Measurements from ENCODE around the gene RBM10. TPM values are rescaled to one million over a fixed set of nuclear protein-coding genes. Genes with fewer than 3 reads are reported as not detected.
A peak's percentile ranks its signal among the peaks of the same experiment; 100 is the strongest.
"Not testable (repeated sequence)": the region's sequence is repeated elsewhere in the genome, so short reads cannot be mapped to it uniquely, and the experiment has no call there.

The RBM10 gene
- total RNA-seq, 2 donors from 2014 or later, result 59.6 to 62.2 TPM

GRCh38 chrX:47135650-47136049 lies 9.4 kb upstream of the RBM10 start:
- not testable (repeated sequence) for H3K4me3 Mint-ChIP-seq; DNase-seq (ENCODE audit: low spot score); H3K27ac Mint-ChIP-seq; H3K36me3 Mint-ChIP-seq; H3K4me1 Mint-ChIP-seq (ENCODE audit: low read depth in 2 of 2); H3K9me3 Mint-ChIP-seq; ATAC-seq; H3K27me3 Mint-ChIP-seq

- Mint-ChIP-seq H3K27me3 (peaks cover 0 to 6% of the 10 kb centered on the region in 2 donors), H3K4me1 (ENCODE audit: low read depth in 2 of 2) (peaks cover 9 to 11% of the 10 kb centered on the region in 2 donors), H3K36me3 (peaks cover 5% of the 10 kb centered on the region), H3K9me3 (no peaks in the 10 kb centered on the region), H3K4me3 (no peak overlapping the region), H3K27ac (no peak overlapping the region)
- ATAC-seq (no peak), DNase-seq (ENCODE audit: low spot score) (no peak)
Measured at GRCh38 chrX:47138171-47138570, 6.8 kb upstream of the RBM10 start.

GRCh38 chrX:47143894-47144625 lies 961 bp upstream of the RBM10 start:
- H3K27me3 Mint-ChIP-seq, result peaks cover 0 to 4% of the 10 kb centered on the region in 2 donors
- peak overlapping the region; percentile 99 to 100 for H3K27ac Mint-ChIP-seq
- DNase-seq (ENCODE audit: low spot score), result peak; percentile 60
- peaks cover 30 to 33% of the 10 kb centered on the region in 2 donors for H3K4me1 Mint-ChIP-seq (ENCODE audit: low read depth in 2 of 2)
- H3K9me3 Mint-ChIP-seq, result no peaks in the 10 kb centered on the region
- H3K36me3 Mint-ChIP-seq, result peaks cover 5% of the 10 kb centered on the region
- peak; percentile 0 to 1 for ATAC-seq
- H3K4me3 Mint-ChIP-seq, result peak overlapping the region; percentile 97

GRCh38 chrX:47145395-47146120 lies 537 bp downstream of the RBM10 start:
- Mint-ChIP-seq H3K27me3 (peaks cover 0 to 3% of the 10 kb centered on the region in 2 donors), H3K36me3 (peaks cover 3% of the 10 kb centered on the region), H3K4me1 (ENCODE audit: low read depth in 2 of 2) (peaks cover 30 to 33% of the 10 kb centered on the region in 2 donors), H3K4me3 (peak overlapping the region; percentile 97), H3K27ac (peak overlapping the region; percentile 99 to 100), H3K9me3 (no peaks in the 10 kb centered on the region)
- no peak for DNase-seq (ENCODE audit: low spot score)
- peak; percentile 48 to 51 for ATAC-seq

- peak overlapping the region; percentile 99 to 100 for H3K27ac Mint-ChIP-seq
- no peak for DNase-seq (ENCODE audit: low spot score)
- peaks cover 0 to 2% of the 10 kb centered on the region in 2 donors for H3K27me3 Mint-ChIP-seq
- H3K4me1 Mint-ChIP-seq (ENCODE audit: low read depth in 2 of 2), result peaks cover 29 to 33% of the 10 kb centered on the region in 2 donors
- ATAC-seq, result no peak
- H3K9me3 Mint-ChIP-seq, result no peaks in the 10 kb centered on the region
- peak overlapping the region; percentile 97 for H3K4me3 Mint-ChIP-seq
- H3K36me3 Mint-ChIP-seq, result no peaks in the 10 kb centered on the region
Measured at GRCh38 chrX:47146121-47146935, 1.3 kb downstream of the RBM10 start.

- peak overlapping the region in 1 of 2 donors; percentile 47 for H3K27ac Mint-ChIP-seq
Measured at GRCh38 chrX:47146936-47147859, 2.2 kb downstream of the RBM10 start.

GRCh38 chrX:47148946-47149345 lies 3.9 kb downstream of the RBM10 start:
- Mint-ChIP-seq H3K4me3 (no peak overlapping the region), H3K27ac (no peak overlapping the region), H3K36me3 (no peaks in the 10 kb centered on the region), H3K27me3 (peaks cover 0 to 2% of the 10 kb centered on the region in 2 donors), H3K9me3 (no peaks in the 10 kb centered on the region), H3K4me1 (ENCODE audit: low read depth in 2 of 2) (peaks cover 20 to 22% of the 10 kb centered on the region in 2 donors)
- ATAC-seq (no peak), DNase-seq (ENCODE audit: low spot score) (no peak)

More at GRCh38 chrX:47146936-47147859, 2.2 kb downstream of the RBM10 start:
- no peaks in the 10 kb centered on the region for H3K9me3 Mint-ChIP-seq
- no peaks in the 10 kb centered on the region for H3K36me3 Mint-ChIP-seq
- peak overlapping the region; percentile 53 for H3K4me3 Mint-ChIP-seq
- DNase-seq (ENCODE audit: low spot score) (no peak), ATAC-seq (no peak)
- H3K4me1 Mint-ChIP-seq (ENCODE audit: low read depth in 2 of 2), result peaks cover 29 to 33% of the 10 kb centered on the region in 2 donors
- H3K27me3 Mint-ChIP-seq, result peaks cover 0 to 2% of the 10 kb centered on the region in 2 donors

- no peaks in the 10 kb centered on the region for H3K36me3 Mint-ChIP-seq
- ATAC-seq, result no peak
- peaks cover 0 to 2% of the 10 kb centered on the region in 2 donors for H3K27me3 Mint-ChIP-seq
- no peaks in the 10 kb centered on the region for H3K9me3 Mint-ChIP-seq
- peak overlapping the region in 1 of 2 donors; percentile 35 for H3K27ac Mint-ChIP-seq
- H3K4me3 Mint-ChIP-seq, result no peak overlapping the region
- no peak for DNase-seq (ENCODE audit: low spot score)
- peaks cover 12 to 14% of the 10 kb centered on the region in 2 donors for H3K4me1 Mint-ChIP-seq (ENCODE audit: low read depth in 2 of 2)
Measured at GRCh38 chrX:47151435-47151834, 6.4 kb downstream of the RBM10 start.

GRCh38 chrX:47156611-47157520 lies 11.8 kb downstream of the RBM10 start:
- no peaks in the 10 kb centered on the region for H3K36me3 Mint-ChIP-seq
- H3K27ac Mint-ChIP-seq, result peak overlapping the region; percentile 23 to 47
- ATAC-seq (peak; percentile 81 to 82), DNase-seq (ENCODE audit: low spot score) (no peak)
- no peaks in the 10 kb centered on the region for H3K9me3 Mint-ChIP-seq
- no peak overlapping the region for H3K4me3 Mint-ChIP-seq
- peaks cover 8 to 12% of the 10 kb centered on the region in 2 donors for H3K4me1 Mint-ChIP-seq (ENCODE audit: low read depth in 2 of 2)
- no peaks in the 10 kb centered on the region for H3K27me3 Mint-ChIP-seq

GRCh38 chrX:47158131-47158530 lies 13.1 kb downstream of the RBM10 start:
- Mint-ChIP-seq H3K9me3 (no peaks in the 10 kb centered on the region), H3K4me3 (no peak overlapping the region), H3K27me3 (no peaks in the 10 kb centered on the region), H3K4me1 (ENCODE audit: low read depth in 2 of 2) (peaks cover 8 to 12% of the 10 kb centered on the region in 2 donors), H3K27ac (no peak overlapping the region), H3K36me3 (no peaks in the 10 kb centered on the region)
- DNase-seq (ENCODE audit: low spot score) (no peak), ATAC-seq (no peak)

GRCh38 chrX:47158781-47159180 lies 13.8 kb downstream of the RBM10 start:
- DNase-seq (ENCODE audit: low spot score), result no peak
- ATAC-seq, result no peak
- H3K27ac Mint-ChIP-seq, result no peak overlapping the region
- peaks cover 8 to 12% of the 10 kb centered on the region in 2 donors for H3K4me1 Mint-ChIP-seq (ENCODE audit: low read depth in 2 of 2)
- no peaks in the 10 kb centered on the region for H3K36me3 Mint-ChIP-seq
- no peak overlapping the region for H3K4me3 Mint-ChIP-seq
- H3K9me3 Mint-ChIP-seq, result no peaks in the 10 kb centered on the region
- no peaks in the 10 kb centered on the region for H3K27me3 Mint-ChIP-seq

GRCh38 chrX:47160781-47161180 lies 15.8 kb downstream of the RBM10 start:
- Mint-ChIP-seq H3K27ac (no peak overlapping the region), H3K27me3 (no peaks in the 10 kb centered on the region), H3K4me3 (no peak overlapping the region), H3K4me1 (ENCODE audit: low read depth in 2 of 2) (peaks cover 8 to 17% of the 10 kb centered on the region in 2 donors), H3K9me3 (no peaks in the 10 kb centered on the region), H3K36me3 (no peaks in the 10 kb centered on the region)
- DNase-seq (ENCODE audit: low spot score), result no peak
- ATAC-seq, result no peak
